Stimulated activated CD4-positive, alpha-beta T cell treated with anti-CD3 and anti-CD28 coated beads, Interleukin-15, amount 100 ng/mL, for 48 hours (primary cell): Measurements from ENCODE around the gene IL4.

Experiments
- DNase-seq, 2 donors: peaks; one replicate each; pipeline ENCODE4 v3.0.0-alpha.2; 2020; ENCODE audit warnings: low read depth in 2 of 2

IL4 gene

DNA sequence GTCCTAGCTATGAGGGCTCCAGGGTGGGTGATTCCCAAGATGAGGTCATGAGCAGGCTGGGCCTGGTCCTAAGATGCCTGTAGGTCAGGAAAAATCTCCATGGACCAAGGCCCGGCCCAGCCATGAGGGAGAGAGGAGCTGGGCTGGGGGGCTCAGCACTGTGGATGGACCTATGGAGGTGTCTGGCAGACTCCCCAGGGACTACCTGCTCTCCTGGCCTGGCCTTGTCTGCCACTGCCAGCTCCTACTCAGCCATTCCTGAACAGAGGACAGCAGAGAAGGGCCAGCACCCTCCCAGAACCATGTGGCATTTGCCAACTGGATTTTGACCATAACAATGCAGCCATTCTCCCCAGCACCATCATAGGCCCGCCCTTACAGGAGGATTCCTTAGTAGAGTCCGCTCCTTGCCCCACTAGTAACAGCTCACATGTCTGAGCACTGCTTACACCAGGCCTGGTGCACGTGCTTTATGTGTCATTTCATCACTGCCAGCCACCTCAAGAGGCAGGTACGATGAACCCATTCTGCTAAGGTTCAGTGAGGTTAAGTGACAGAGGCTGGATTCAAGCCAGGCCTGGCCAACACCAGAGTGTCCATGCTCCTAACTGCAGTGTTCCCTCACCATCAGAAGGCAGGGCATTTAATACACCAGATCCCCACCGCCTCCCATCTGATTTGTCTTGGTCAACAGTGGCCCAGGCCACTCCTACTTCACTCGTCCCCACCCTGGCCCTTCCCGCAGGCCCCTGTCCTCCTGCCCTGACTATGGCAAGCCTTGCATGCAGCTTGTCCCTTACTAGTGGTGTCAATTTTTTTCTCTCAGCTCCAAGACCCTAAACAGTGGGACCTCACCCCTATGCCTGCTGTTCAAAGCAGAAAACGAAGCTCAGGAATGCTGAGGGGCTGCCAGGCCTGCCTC lies 15.1 kb upstream of the IL4 start:
- no peak for DNase-seq

DNA sequence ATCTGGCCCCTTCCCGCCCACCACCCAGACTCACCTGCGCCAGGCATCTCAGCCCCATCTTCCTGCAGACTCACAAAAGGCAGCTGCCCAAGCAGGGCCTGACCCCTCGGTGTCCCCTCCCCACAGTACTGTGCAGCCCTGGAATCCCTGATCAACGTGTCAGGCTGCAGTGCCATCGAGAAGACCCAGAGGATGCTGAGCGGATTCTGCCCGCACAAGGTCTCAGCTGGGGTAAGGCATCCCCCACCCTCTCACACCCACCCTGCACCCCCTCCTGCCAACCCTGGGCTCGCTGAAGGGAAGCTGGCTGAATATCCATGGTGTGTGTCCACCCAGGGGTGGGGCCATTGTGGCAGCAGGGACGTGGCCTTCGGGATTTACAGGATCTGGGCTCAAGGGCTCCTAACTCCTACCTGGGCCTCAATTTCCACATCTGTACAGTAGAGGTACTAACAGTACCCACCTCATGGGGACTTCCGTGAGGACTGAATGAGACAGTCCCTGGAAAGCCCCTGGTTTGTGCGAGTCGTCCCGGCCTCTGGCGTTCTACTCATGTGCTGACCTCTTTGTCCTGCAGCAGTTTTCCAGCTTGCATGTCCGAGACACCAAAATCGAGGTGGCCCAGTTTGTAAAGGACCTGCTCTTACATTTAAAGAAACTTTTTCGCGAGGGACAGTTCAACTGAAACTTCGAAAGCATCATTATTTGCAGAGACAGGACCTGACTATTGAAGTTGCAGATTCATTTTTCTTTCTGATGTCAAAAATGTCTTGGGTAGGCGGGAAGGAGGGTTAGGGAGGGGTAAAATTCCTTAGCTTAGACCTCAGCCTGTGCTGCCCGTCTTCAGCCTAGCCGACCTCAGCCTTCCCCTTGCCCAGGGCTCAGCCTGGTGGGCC lies 13.9 kb upstream of the IL4 start:
- no peak for DNase-seq

- DNase-seq: no peak
Observed at GRCh38 chr5:132661231-132662003, 12.4 kb upstream of the IL4 start.

- DNase-seq: no peak
Observed at GRCh38 chr5:132662004-132662401, 11.8 kb upstream of the IL4 start.

DNA sequence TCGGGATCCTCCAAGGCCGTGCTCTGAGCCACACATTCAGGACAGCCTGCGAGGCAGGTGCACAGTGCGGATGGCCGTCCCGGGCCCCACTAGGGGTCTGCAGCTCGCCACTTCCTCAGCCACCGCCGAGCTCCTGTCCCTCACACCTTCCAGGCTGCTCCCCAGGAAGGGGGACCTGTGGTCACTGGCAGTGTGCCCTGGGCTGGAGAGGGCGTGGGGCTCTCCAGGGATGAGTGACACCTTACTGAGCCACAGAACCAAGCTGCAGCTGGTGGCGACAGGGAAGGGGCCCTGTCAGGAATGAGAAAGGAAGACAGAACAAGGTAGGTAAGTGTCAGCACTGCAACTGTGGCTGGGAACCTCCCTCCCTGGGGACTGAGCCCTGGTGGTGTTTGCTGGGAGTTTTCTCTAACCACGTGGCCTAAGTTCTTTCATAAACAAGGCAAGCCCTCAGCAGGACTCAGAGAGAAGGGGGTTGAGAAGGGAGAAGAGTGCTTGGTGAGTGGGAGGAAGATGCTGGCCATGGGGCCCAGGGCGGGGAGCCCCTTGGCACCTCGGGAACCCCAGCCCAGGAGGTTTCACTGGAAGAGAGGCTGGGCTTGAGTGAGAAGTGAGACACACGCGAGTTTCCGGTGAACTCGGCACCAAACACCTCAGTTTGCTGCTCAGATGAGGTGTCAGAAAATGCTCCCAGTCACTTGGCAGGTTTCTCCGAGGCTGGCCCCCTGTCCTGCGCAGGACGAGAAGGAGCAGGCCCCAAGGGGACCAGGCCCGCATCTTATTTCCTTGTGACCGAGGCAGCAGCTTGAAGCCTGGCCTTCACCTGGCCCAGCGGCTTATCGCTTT lies 10.6 kb upstream of the IL4 start:
- peak; percentile 52 to 53 for DNase-seq

DNA sequence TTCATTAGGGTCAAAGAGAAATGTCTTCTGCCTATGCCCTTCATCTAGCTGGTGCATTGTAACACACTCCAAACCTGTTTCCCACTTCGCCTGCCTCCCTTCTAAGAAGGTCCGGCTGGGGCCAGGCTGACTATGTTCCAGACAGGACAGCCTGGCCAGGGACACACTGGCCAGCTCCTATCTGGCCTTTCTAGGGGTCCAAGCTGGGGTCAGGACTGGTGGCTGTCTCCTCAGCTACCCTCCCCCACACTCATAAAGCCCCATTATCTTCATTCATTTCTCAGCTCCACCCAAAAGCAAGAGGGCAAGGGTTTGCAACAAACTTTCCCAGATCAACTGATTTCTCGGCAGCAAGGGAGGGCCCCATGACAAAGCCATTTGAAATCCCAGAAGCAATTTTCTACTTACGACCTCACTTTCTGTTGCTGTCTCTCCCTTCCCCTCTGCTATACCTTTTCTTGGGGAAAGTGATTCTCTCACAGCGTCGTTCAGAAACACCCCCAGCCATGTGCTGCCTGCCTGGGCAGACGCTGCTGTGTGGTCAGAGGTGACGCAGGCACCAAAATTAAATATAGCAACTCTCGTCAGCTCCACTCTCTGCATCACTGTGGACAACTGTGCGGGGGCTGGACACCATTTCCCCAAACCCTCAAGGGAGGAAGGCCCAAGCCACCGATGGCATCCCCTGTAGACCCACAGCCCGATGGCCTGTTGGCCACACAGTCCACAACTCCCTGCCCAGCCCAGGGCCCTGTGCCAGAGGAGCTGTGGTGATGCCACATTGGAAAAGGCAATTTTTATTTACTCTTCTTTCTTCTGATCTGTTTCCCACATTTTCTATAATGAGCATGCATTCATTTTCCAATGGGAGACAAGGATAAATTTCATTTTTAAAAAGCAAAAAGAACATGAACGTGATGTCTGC lies 9.8 kb upstream of the IL4 start:
- no peak for DNase-seq

DNA sequence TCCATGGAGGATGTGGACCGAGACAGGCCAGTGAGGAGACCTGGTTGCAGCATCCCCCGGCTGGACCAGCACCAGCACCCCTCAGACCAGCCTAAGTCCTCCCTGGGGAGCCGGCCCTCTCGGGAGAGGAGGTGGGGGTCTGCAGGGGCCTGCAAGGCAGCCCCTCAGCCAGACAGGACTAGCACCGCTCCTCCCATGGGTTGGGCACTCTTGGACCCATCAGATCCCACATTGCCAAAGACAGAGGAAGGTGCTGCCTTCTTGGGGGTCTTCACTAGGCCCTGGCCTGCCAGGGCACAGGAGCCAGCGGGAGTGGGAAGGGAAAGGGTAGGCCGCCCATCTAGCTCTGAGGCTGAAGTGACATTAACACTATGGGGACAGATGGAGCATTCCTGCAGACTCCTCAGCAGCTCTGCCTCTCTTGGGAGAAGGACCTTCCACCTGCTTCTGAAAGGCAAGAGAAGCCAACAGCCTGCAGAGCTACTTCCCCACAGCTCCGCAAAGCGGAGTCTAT lies 9.0 kb upstream of the IL4 start:
- no peak for DNase-seq

GRCh38 chr5:132665574-132666080 lies 8.2 kb upstream of the IL4 start:
- no peak for DNase-seq

DNA sequence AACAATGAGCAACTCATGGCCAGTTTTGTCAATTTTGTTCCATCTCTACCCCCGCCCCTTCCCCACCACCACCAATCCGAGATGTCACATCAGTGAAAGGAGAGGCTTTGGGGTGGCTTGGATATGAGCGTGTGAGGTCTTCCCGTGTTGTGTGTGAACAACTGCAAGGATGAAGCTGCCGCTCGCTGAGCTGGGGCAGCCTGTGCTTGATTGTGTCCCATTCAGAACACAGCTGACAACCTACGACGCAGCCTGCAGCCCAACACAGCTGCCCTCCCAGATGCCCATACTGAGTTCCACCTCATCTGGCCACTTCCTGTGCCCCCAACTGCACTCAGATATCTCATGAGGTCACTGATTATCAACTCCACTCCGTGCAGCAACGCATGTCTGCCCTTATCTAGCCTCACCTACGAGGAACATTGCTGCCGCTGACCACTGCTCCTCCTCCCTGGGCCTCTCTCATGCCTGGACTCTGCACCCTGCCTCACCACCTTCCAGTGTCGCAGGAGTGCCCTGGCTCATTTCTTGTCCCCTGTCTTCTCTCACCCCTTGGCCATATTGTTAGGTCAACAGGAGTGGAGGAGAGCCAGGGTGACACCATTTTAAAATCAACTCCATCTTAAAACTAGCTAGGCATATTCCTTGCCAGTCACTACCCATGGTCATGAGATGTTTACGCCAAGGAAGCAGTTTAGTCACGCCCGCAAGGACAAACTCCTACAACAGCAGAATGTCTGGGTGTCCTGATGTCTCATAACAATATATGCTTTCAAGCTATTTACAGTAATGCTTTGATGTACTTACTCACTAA lies 7.3 kb upstream of the IL4 start:
- DNase-seq: no peak

- no peak for DNase-seq
Observed at GRCh38 chr5:132667309-132667708, 6.5 kb upstream of the IL4 start.

GRCh38 chr5:132667761-132668705 lies 5.8 kb upstream of the IL4 start:
- no peak for DNase-seq

DNA sequence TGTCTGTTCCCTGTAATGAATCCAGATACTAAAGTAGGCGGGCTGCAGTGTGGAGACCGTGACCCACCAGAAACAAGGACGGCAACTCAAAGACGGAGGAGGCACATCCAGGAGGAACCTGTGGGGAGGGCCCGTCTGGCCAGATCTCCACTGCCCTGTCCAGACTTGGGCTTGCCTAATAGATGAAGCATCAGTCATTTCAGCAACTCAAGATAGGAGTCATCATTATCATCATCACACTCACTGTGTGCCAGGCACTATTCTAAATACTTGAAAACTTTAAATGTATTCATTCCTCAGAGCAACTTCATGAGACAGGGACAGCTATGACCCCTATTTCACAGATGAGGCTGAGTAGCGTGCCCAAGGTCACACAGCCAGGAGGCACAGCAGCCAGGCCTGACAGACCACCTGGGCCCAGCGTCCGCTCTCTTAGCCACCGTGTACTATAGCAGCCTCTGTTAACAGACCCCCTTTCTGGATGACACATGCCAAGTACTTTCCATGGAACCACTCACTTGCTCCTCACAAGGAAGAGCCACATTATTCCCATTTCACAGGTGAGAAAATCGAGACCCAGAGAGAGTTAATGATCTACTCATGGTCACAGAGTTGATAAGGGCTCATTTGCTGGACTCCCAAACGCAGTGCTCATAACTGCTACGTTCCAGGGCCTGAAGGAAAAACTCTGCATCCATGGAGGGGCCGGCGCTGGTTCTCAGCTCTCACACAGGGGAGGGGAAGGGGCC lies 4.9 kb upstream of the IL4 start:
- no peak for DNase-seq

- no peak for DNase-seq
Observed at GRCh38 chr5:132669455-132669820, 4.4 kb upstream of the IL4 start.

- DNase-seq: no peak
Observed at GRCh38 chr5:132669966-132670882, 3.6 kb upstream of the IL4 start.

- no peak for DNase-seq
Observed at GRCh38 chr5:132671000-132671399, 2.8 kb upstream of the IL4 start.

- DNase-seq: no peak
Observed at GRCh38 chr5:132673488-132673887, 301 bp upstream of the IL4 start.
